ENCODE data around the gene TSPEAR.

The TSPEAR gene

DNA sequence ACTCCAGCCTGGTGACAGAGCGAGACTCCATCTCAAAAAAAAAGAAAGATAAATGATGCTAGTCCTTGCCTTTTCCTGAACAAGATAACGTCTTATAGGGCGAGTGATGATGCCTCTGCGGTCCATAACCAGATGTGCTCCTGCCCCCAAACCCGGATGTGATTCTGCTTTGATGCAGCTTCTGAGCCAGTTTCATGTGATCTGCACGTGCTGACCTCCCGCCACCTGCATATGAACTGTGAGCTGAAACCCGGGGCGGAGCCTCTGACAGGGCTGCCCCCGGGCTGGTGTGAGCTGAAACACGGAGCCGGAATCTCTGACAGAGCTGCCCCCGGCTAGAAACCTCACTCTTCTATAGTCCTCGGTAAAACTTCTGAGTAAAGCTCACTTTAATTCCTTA, 58.2 kb downstream of the TSPEAR start:
- TF ChIP-seq POLR2AphosphoS5 (IDR thresholded peaks at IDR 0.05; ENCODE audit: low read depth, low read length) (no peak), SIN3A (IDR thresholded peaks at IDR 0.05; ENCODE audit: borderline replicate concordance, insufficient read depth, low read length) (no peak), FOXP2 (optimal IDR thresholded peaks at IDR 0.05; ENCODE audit: borderline replicate concordance, extremely low read depth, extremely low read length, insufficient read depth) (no peak), TAF1 (IDR thresholded peaks at IDR 0.05; ENCODE audit: borderline replicate concordance, insufficient read depth, low read length) (no peak)
- TF ChIP-seq, protein P1, sequence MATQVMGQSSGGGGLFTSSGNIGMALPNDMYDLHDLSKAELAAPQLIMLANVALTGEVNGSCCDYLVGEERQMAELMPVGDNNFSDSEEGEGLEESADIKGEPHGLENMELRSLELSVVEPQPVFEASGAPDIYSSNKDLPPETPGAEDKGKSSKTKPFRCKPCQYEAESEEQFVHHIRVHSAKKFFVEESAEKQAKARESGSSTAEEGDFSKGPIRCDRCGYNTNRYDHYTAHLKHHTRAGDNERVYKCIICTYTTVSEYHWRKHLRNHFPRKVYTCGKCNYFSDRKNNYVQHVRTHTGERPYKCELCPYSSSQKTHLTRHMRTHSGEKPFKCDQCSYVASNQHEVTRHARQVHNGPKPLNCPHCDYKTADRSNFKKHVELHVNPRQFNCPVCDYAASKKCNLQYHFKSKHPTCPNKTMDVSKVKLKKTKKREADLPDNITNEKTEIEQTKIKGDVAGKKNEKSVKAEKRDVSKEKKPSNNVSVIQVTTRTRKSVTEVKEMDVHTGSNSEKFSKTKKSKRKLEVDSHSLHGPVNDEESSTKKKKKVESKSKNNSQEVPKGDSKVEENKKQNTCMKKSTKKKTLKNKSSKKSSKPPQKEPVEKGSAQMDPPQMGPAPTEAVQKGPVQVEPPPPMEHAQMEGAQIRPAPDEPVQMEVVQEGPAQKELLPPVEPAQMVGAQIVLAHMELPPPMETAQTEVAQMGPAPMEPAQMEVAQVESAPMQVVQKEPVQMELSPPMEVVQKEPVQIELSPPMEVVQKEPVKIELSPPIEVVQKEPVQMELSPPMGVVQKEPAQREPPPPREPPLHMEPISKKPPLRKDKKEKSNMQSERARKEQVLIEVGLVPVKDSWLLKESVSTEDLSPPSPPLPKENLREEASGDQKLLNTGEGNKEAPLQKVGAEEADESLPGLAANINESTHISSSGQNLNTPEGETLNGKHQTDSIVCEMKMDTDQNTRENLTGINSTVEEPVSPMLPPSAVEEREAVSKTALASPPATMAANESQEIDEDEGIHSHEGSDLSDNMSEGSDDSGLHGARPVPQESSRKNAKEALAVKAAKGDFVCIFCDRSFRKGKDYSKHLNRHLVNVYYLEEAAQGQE (IDR thresholded peaks at IDR 0.05; ENCODE audit: insufficient read depth in 1 of 2, low read depth in 2 of 2, low read length in 2 of 2): no peak

- TF ChIP-seq FOXP2 (optimal IDR thresholded peaks at IDR 0.05; ENCODE audit: borderline replicate concordance, extremely low read depth, extremely low read length, insufficient read depth) (no peak), TAF1 (IDR thresholded peaks at IDR 0.05; ENCODE audit: borderline replicate concordance, insufficient read depth, low read length) (no peak), SIN3A (IDR thresholded peaks at IDR 0.05; ENCODE audit: borderline replicate concordance, insufficient read depth, low read length) (no peak), POLR2AphosphoS5 (IDR thresholded peaks at IDR 0.05; ENCODE audit: low read depth, low read length) (no peak)
- TF ChIP-seq, protein P1 (IDR thresholded peaks at IDR 0.05; ENCODE audit: insufficient read depth in 1 of 2, low read depth in 2 of 2, low read length in 2 of 2): no peak
These were observed 60.2 kb downstream of the TSPEAR start for GRCh38 chr21:44650973-44651675.

DNA sequence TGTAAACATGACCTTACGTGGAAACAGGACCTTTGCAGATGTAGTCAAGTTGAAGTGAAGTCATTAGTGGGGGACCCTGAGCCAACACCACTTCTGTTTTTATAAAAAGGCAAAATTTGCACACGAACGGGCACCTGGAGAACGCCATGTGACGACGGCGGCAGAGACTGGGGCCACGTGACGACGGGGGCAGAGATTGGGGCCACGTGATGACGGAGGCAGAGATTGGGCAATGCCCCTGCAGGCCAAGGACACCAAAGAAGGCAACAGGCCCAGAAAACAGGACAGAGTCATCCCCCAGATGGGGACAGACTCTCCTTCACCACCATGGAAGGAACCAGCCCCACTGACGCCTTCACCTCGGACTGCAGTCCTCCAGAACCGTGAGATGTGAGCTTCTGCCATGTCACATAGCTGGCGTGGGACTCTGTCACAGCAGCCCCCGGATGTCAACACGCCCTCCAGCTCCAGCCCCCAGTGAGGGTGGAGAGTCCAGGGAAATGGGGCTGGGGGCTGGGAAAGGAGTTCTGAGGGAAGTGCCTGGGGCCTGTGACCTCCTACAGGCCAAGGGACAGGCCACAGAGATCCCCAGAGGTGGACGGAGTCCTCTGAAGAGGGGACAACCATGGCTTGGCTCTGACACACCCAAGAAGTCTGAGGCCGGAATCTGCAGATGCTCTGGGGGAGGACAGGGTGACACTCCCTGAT, 61.0 kb downstream of the TSPEAR start:
- no peak for TF ChIP-seq FOXP2 (optimal IDR thresholded peaks at IDR 0.05; ENCODE audit: borderline replicate concordance, extremely low read depth, extremely low read length, insufficient read depth)
- TF ChIP-seq TAF1 (IDR thresholded peaks at IDR 0.05; ENCODE audit: borderline replicate concordance, insufficient read depth, low read length): no peak
- TF ChIP-seq, protein P1 (IDR thresholded peaks at IDR 0.05; ENCODE audit: insufficient read depth in 1 of 2, low read depth in 2 of 2, low read length in 2 of 2): no peak
- TF ChIP-seq POLR2AphosphoS5 (IDR thresholded peaks at IDR 0.05; ENCODE audit: low read depth, low read length): no peak
- TF ChIP-seq SIN3A (IDR thresholded peaks at IDR 0.05; ENCODE audit: borderline replicate concordance, insufficient read depth, low read length): no peak

GRCh38 chr21:44649521-44650100, 61.8 kb downstream of the TSPEAR start:
- no peak for TF ChIP-seq TAF1 (IDR thresholded peaks at IDR 0.05; ENCODE audit: borderline replicate concordance, insufficient read depth, low read length)

DNA sequence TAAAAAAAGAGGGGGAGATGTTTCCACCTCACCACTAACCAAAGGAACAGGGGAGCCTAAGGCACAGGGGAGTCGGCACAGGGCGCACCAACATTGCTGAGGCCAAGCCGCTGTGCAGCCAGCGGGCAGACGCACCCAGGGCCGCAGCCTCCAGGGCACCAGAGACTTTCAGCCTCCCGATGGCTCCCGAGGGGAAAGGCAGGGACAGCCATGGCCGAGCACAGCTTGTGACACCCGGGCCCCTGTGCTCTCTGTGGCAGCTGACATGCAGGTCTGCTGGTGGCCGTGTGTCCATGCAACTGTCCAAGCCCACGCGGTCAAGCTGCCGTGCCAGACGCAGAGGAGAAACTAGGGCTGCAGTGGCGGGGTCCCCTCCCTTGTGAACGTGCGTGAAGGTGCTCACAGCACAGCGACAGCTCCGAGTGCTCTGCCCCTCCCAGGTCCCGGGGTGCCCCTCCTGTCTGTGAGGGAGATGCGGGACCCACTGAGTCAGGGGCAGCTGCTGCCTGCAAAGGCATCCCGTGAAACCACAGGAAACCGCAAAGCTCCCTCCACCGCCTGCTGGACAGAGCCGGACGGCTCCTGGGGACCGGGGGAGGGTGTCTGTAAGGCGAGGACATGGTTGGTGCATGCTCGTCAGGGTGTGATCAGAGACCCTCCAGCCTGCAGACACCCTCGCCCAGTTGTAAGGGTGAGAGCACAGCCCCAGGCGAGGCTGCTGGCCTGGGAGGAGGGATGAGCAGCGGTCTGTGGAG, 62.6 kb downstream of the TSPEAR start:
- no peak for TF ChIP-seq TAF1 (IDR thresholded peaks at IDR 0.05; ENCODE audit: borderline replicate concordance, insufficient read depth, low read length)
- TF ChIP-seq POLR2AphosphoS5 (IDR thresholded peaks at IDR 0.05; ENCODE audit: low read depth, low read length): no peak
- TF ChIP-seq FOXP2 (optimal IDR thresholded peaks at IDR 0.05; ENCODE audit: borderline replicate concordance, extremely low read depth, extremely low read length, insufficient read depth): no peak
- TF ChIP-seq SIN3A (IDR thresholded peaks at IDR 0.05; ENCODE audit: borderline replicate concordance, insufficient read depth, low read length): no peak
- TF ChIP-seq, protein P1 (IDR thresholded peaks at IDR 0.05; ENCODE audit: insufficient read depth in 1 of 2, low read depth in 2 of 2, low read length in 2 of 2): no peak

All from PFSK-1 (cell line).